ENCODE data around the gene CIDEB.
"Not testable (repeated sequence)": the region's sequence is repeated elsewhere in the genome, so short reads cannot be mapped to it uniquely, and the experiment has no call there.

The CIDEB gene, protein sequence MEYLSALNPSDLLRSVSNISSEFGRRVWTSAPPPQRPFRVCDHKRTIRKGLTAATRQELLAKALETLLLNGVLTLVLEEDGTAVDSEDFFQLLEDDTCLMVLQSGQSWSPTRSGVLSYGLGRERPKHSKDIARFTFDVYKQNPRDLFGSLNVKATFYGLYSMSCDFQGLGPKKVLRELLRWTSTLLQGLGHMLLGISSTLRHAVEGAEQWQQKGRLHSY

DNA sequence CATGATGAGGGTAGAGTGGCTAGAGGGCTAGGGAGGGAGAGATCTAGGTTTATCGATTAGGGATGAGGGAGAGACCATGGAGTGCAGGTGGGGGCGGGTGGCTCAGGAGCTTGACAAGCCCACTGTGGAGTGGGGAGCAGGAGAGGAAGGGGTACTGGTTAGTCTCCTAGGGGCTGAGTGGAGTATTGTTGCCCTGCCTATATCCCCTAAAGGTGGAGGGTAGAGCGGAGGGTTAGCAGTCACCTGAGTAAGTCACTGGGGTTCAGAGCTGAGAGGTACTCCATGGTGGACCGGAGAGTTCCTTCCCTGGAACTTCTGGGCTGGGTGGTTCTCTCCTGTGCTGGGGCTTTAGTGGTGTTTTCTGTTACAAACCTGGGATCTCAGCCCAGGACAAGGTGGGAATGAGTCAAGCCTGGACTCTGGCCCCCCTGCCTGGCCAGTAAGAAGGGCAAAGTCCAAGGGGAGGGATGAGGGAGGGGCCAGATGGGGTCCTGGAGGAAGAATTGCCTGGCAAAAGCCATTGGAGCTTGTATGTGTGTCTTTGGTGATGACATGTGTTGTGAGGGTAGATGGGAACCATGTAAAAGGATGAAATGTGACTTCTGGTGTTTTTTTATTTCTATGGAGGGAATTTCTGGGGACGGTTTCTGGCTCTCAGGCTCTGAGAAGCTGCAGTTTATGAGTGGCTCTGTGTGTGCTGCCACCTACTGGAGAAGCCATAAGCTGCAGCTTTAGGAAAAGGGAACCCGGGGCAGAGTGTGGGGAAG is at the start of gene CIDEB:
Gene CIDEB (minus strand): TSS at position 403 of the 767 bp plus-strand sequence. CDS start 119 bp downstream, at position 284.
- peak; percentile 95 for ATAC-seq
- TF ChIP-seq BACH2 (CRISPR knock-in tag; IDR thresholded peaks at IDR 0.05; ENCODE audit: borderline replicate concordance) (no peak), ARNTL (CRISPR knock-in tag; IDR thresholded peaks at IDR 0.05; ENCODE audit: borderline replicate concordance, low read depth) (no peak), RARB (CRISPR knock-in tag; IDR thresholded peaks at IDR 0.05) (no peak), ZC3H10 (CRISPR knock-in tag; IDR thresholded peaks at IDR 0.05) (no peak), SNAI2 (CRISPR knock-in tag; IDR thresholded peaks at IDR 0.05) (no peak), ZFP30 (CRISPR knock-in tag; IDR thresholded peaks at IDR 0.05) (no peak), ESRRG (CRISPR knock-in tag; IDR thresholded peaks at IDR 0.05) (no peak), ZNF8 (CRISPR knock-in tag; IDR thresholded peaks at IDR 0.05) (no peak), ISL1 (CRISPR knock-in tag; IDR thresholded peaks at IDR 0.05) (no peak), TCF4 (CRISPR knock-in tag; IDR thresholded peaks at IDR 0.05; ENCODE audit: borderline replicate concordance) (no peak), CSDC2 (CRISPR knock-in tag; IDR thresholded peaks at IDR 0.05) (no peak)
- TF ChIP-seq, protein P1, sequence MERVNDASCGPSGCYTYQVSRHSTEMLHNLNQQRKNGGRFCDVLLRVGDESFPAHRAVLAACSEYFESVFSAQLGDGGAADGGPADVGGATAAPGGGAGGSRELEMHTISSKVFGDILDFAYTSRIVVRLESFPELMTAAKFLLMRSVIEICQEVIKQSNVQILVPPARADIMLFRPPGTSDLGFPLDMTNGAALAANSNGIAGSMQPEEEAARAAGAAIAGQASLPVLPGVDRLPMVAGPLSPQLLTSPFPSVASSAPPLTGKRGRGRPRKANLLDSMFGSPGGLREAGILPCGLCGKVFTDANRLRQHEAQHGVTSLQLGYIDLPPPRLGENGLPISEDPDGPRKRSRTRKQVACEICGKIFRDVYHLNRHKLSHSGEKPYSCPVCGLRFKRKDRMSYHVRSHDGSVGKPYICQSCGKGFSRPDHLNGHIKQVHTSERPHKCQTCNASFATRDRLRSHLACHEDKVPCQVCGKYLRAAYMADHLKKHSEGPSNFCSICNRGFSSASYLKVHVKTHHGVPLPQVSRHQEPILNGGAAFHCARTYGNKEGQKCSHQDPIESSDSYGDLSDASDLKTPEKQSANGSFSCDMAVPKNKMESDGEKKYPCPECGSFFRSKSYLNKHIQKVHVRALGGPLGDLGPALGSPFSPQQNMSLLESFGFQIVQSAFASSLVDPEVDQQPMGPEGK (CRISPR knock-in tag; IDR thresholded peaks at IDR 0.05; ENCODE audit: borderline replicate concordance), result no peak

DNA sequence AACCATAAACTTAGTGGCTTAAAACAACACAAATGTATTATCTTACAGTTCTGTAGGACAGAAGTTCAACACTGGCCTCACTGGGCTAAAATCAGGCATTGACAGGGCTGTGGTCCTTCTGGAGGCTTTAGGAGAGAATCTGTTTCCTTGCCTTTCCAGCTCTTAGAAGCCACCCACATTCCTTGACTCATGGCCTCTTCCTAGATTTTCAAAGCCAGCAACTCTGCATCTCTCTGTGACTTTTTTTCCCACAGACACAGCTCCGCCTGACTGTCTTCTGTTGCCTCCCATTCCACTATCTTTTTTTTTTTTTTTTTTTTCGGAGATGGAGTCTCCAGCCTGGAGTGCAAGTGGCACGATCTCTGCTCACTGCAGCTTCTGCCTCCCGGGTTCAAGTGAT is 48.4 kb upstream of the CIDEB start:
- ATAC-seq, result no peak
- no peak for TF ChIP-seq ZNF70 (CRISPR knock-in tag; IDR thresholded peaks at IDR 0.05)
- TF ChIP-seq OSR1 (CRISPR knock-in tag; IDR thresholded peaks at IDR 0.05), result no peak
- no peak for TF ChIP-seq ZNF565 (CRISPR knock-in tag; conservative IDR thresholded peaks at IDR 0.05; ENCODE audit: low read depth)
- TF ChIP-seq CSDC2 (CRISPR knock-in tag; IDR thresholded peaks at IDR 0.05), result no peak
- no peak for TF ChIP-seq ZC3H10 (CRISPR knock-in tag; IDR thresholded peaks at IDR 0.05)
- TF ChIP-seq, protein P2, sequence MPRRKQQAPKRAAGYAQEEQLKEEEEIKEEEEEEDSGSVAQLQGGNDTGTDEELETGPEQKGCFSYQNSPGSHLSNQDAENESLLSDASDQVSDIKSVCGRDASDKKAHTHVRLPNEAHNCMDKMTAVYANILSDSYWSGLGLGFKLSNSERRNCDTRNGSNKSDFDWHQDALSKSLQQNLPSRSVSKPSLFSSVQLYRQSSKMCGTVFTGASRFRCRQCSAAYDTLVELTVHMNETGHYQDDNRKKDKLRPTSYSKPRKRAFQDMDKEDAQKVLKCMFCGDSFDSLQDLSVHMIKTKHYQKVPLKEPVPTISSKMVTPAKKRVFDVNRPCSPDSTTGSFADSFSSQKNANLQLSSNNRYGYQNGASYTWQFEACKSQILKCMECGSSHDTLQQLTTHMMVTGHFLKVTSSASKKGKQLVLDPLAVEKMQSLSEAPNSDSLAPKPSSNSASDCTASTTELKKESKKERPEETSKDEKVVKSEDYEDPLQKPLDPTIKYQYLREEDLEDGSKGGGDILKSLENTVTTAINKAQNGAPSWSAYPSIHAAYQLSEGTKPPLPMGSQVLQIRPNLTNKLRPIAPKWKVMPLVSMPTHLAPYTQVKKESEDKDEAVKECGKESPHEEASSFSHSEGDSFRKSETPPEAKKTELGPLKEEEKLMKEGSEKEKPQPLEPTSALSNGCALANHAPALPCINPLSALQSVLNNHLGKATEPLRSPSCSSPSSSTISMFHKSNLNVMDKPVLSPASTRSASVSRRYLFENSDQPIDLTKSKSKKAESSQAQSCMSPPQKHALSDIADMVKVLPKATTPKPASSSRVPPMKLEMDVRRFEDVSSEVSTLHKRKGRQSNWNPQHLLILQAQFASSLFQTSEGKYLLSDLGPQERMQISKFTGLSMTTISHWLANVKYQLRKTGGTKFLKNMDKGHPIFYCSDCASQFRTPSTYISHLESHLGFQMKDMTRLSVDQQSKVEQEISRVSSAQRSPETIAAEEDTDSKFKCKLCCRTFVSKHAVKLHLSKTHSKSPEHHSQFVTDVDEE (CRISPR knock-in tag; IDR thresholded peaks at IDR 0.05), result no peak

DNA sequence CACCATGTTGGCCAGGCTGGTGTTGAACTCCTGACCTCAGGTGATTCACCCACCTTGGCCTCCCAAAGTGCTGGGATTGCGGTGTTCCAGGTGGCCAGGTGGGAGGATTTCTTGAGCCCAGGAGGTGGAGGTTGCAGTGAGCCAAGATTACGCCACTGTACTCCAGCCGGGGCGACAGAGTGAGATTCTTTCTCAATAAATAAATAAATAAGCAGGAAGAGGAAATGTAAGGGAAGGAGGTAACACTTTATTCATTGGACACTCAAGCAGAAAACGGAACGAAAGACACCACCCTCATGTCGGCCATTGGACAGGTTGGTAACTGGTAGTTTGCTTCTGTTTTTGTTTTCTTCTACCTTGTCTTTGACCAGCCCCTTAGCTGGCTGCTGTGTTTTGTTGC is 47.2 kb upstream of the CIDEB start:
- TF ChIP-seq OSR1 (CRISPR knock-in tag; IDR thresholded peaks at IDR 0.05), result no peak
- no peak for TF ChIP-seq CSDC2 (CRISPR knock-in tag; IDR thresholded peaks at IDR 0.05)
- TF ChIP-seq ZFP30 (CRISPR knock-in tag; IDR thresholded peaks at IDR 0.05), result no peak
- no peak for TF ChIP-seq BACH2 (CRISPR knock-in tag; IDR thresholded peaks at IDR 0.05; ENCODE audit: borderline replicate concordance)
- TF ChIP-seq ZFP3 (CRISPR knock-in tag; IDR thresholded peaks at IDR 0.05), result no peak
- TF ChIP-seq, protein P1 (CRISPR knock-in tag; IDR thresholded peaks at IDR 0.05; ENCODE audit: borderline replicate concordance), result no peak
- no peak for ATAC-seq

DNA sequence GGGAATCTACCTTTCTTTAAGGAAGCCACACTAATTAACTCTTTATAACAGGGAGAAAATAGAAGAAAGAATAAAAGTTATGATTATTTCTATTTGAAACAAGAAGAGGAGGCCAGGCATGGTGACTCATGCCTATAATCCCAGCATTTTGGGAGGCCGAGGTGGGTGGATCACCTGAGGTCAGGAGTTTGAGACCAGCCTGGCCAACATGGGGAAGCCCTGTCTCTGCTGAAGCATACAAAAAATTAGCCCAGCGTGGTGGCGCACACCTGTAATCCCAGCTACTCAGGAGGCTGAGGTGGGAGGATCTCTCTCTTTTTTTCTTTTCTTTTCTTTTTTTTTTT is 46.7 kb upstream of the CIDEB start:
- not testable (repeated sequence) for ATAC-seq

DNA sequence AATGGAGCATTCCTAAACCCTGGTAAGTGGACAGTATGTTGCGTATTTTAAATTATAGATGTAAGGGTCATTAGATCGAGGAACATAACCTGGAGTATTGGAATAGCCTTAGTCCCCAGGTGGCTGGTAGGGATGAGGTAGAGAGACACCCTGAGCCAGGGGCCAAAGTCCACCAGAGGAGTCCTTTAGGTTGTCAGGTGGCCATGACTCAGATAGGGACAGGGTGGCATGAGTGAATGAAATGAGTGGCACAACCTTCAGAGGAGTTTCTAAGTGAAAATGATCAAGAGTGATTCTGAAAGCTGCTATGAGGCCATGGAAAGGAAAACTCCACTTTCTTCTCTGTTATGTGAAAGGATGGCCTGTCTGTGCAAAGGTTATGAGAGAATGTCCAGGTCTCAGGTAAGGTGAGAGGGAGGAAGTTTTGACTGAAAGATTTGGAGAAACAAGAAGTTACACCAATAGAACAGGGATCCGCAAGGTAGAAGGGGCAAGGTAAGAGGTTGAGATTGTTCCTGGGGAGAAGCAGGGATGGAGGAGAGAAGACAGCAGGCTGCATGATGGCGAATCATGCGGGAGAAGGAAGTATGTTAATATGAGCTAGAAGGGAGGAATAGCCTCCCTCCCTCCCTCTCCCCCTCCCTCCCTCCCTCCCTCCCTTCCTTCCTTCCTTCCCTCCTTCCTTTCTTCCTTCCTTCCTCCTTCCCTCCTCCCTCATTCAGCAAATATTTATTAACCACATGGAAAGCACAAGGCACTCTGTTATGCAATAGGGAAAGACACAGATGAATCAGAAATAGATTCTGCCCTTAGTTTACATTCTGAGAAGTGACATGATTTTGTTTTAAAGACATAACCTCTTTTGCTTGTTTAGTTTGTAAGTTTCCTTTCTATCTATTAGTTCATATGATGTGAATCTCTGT is 46.0 kb upstream of the CIDEB start:
- no peak for TF ChIP-seq OSR1 (CRISPR knock-in tag; IDR thresholded peaks at IDR 0.05)
- TF ChIP-seq CSDC2 (CRISPR knock-in tag; IDR thresholded peaks at IDR 0.05), result no peak
- TF ChIP-seq, protein P1 (CRISPR knock-in tag; IDR thresholded peaks at IDR 0.05; ENCODE audit: borderline replicate concordance), result no peak
- no peak for TF ChIP-seq ZC3H10 (CRISPR knock-in tag; IDR thresholded peaks at IDR 0.05)
- no peak for TF ChIP-seq GLIS3 (CRISPR knock-in tag; IDR thresholded peaks at IDR 0.05)
- ATAC-seq, result no peak
